Urothelium cell line (cell line): ENCODE data around the gene CNGB1.
"Not testable (repeated sequence)": the region's sequence is repeated elsewhere in the genome, so short reads cannot be mapped to it uniquely, and the experiment has no call there.

Experiments
- DNase-seq: peaks from one replicate; pipeline ENCODE4 v3.0.0; 2011; ENCODE audit warnings: low spot score, mixed read lengths
- FAIRE-seq: peaks from 2 replicates; lab custom pipeline; 2011; peaks lifted over from hg19 to GRCh38; lab: Jason Lieb, UNC

Gene CNGB1

DNA sequence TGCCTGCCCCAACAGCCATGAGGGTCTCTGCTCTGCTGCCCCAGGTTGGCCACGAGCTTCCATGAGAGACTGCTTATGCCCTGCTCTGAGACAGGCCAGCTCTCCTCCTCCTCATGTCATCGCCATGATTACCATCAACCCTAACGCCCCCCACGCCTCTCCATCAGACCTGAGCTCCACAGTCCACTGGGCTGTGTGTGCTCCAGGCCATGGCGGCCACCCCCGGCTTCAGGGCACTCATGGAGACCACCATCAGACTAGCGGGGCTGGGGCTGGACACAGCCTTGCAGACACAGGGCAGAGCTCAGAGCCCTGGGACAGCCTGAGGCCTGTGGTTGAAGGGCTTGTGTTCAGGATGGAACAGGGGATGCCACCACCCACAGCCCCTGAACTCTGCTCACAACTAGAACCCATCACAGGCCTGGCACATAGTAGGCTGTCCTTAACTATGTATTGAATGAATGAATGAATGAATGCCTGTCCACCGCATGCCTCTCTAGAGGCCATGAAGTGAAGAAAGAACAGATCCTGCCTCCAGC lies 14.6 kb downstream of the CNGB1 start:
- no peak for FAIRE-seq

GRCh38 chr16:57955572-57956188 lies 15.2 kb downstream of the CNGB1 start:
- no peak for FAIRE-seq
- peak; percentile 48 for DNase-seq

More for the DNA sequence above, 14.6 kb downstream of the CNGB1 start:
- DNase-seq = no peak

DNA sequence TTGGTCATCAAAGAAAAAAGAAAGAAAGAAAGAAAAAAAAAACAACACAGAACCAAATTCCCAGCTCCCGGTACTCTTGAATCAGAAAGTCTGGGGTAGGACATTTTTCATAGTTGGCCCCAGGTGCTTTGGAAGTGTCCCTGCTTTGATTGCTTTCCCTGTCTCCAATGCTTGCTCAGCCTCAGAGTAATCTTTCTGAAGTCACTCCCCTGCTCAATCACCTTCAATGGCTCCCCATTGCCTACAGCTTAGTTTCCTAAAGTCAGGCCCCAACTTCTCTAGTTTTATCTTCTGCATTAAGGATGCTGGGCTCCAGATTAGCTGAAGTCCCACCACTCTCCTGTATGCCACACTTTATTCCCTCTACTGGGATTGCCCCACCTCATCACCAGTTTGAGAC lies 17.1 kb downstream of the CNGB1 start:
- DNase-seq = no peak

GRCh38 chr16:57952909-57953308 lies 18.0 kb downstream of the CNGB1 start:
- FAIRE-seq (no peak), DNase-seq (no peak)

More for the DNA sequence above, 17.1 kb downstream of the CNGB1 start:
- FAIRE-seq = no peak

- FAIRE-seq (no peak), DNase-seq (no peak)
Observed at GRCh38 chr16:57951204-57951960, 19.5 kb downstream of the CNGB1 start.

- DNase-seq = no peak
- FAIRE-seq = no peak
Observed at GRCh38 chr16:57950382-57950781, 20.5 kb downstream of the CNGB1 start.

DNA sequence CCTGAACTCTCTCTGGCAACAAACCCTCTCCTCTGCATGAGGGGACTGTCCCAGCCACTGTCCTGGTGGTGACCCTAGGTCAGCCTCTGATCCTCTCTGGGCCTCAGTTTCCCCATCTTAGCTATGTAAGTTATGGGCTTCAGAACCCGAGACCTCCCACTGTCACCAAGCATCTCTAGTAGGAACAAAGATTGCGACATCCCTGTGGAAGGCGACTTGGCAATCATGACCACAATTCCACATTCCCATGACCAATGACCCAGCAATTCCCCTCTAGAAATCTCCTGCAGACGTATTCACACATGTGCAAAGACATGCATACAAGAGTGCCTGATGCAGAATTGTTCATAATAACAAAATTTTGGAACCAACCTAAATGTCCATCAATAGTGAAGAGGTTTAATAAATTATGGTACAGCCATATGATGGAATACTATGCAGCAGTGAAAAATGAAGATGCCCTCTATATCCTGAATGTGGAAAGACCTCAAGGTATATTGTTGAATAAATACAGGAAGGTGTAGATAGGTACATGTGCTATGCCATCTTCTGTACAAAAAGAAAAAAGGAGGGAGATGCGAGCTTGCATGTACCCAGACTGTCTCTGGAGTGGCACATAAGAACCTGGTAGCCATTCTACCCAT lies 21.2 kb downstream of the CNGB1 start:
- DNase-seq = no peak
- FAIRE-seq = no peak

DNA sequence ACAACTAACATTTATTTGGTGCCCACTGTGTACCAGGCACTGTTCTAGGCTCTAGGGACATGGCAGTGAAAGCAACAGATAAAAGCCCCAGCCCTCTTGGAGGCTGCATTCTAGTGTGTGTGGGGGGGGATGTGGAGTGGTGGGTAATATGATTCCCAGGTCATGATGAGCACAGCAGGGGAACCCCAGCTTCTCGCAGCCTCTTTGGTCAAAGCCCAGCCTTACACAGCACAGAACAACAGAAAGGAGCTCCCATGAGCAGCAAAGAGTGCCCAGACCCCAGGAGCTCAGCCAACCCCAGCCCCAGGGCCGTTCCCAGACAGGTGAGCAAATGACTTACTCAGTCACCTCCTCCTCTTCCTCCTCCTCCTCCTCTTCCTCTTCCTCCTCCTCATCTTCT lies 21.9 kb downstream of the CNGB1 start:
- no peak for FAIRE-seq
- no peak for DNase-seq

DNA sequence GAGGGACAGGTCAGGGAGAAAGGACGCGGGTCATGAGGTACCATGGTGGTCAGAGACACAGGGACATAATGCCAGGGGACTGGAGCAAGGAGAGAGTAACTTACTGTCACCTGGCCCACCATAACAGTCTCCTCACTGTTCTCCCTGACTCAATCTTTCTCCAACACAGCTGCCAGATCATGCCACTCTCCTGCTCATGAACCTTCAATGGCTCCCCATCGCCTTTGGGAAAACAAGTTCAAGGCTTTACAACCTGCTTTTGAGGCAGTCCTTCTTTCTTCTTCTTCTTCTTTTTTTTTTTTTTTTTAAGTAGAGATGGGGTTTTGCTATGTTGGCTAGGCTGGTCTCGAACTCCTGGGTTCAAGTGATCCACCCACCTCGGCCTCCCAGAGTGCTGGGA lies 22.9 kb downstream of the CNGB1 start:
- FAIRE-seq (no peak), DNase-seq (no peak)

GRCh38 chr16:57947261-57947660 lies 23.7 kb downstream of the CNGB1 start:
- no peak for FAIRE-seq

GRCh38 chr16:57946181-57946801 lies 24.6 kb downstream of the CNGB1 start:
- no peak for FAIRE-seq
- DNase-seq = no peak

More at GRCh38 chr16:57947261-57947660, 23.7 kb downstream of the CNGB1 start:
- no peak for DNase-seq

- DNase-seq (no peak), FAIRE-seq (no peak)
Observed at GRCh38 chr16:57945740-57946138, 25.2 kb downstream of the CNGB1 start.

- DNase-seq (no peak), FAIRE-seq (no peak)
Observed at GRCh38 chr16:57944970-57945739, 25.8 kb downstream of the CNGB1 start.

GRCh38 chr16:57943381-57943780 lies 27.5 kb downstream of the CNGB1 start:
- FAIRE-seq, DNase-seq: not testable (repeated sequence)

GRCh38 chr16:57941901-57942300 lies 29.0 kb downstream of the CNGB1 start:
- FAIRE-seq, DNase-seq: not testable (repeated sequence)

- FAIRE-seq (no peak), DNase-seq (peak; percentile 56)
Observed at GRCh38 chr16:57941016-57941664, 29.8 kb downstream of the CNGB1 start.

GRCh38 chr16:57940382-57940966 lies 30.5 kb downstream of the CNGB1 start:
- FAIRE-seq (no peak), DNase-seq (no peak)

DNA sequence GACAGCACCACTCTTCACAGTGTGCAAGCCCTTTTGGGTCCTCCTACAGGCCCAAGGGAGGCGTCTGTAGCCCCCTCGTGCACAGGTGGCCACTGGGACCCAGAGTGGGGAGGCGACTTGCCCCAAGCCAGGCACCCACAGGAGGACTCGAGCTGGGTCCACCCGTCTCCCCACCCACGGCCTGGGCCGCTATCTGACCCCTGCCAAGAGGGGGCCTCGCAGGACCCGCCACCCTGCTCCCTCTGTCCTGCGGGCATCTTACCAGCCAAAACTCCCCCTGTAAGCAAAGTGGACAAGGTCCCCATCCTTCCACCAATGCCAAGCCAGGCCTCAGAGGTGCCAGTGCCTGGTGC lies 31.1 kb downstream of the CNGB1 start:
- DNase-seq (no peak), FAIRE-seq (no peak)
